PFSK-1 (cell line): ENCODE data around the gene PALD1.

ENCODE experiments used
- FOXP2 ChIP-seq: optimal IDR thresholded peaks from 2 replicates; pipeline ENCODE3; 2011; ENCODE audit warnings: borderline replicate concordance, control low read depth, inconsistent platforms; ENCODE audit not compliant: insufficient read depth; ENCODE audit errors: extremely low read length, extremely low read depth
- POLR2AphosphoS5 ChIP-seq: IDR thresholded peaks from 2 replicates; pipeline ENCODE4 v1.6.1; 2012; ENCODE audit warnings: low read depth, mild to moderate bottlenecking, control low read depth, low read length, moderate library complexity
- SIN3A ChIP-seq: IDR thresholded peaks from 2 replicates; pipeline ENCODE4 v1.6.1; 2012; ENCODE audit warnings: mild to moderate bottlenecking, low read length, moderate library complexity, borderline replicate concordance; ENCODE audit not compliant: insufficient read depth
- TAF1 ChIP-seq: IDR thresholded peaks from 2 replicates; pipeline ENCODE4 v1.6.1; 2012; ENCODE audit warnings: low read length, control low read depth, borderline replicate concordance; ENCODE audit not compliant: insufficient read depth
- TF ChIP-seq, protein P1 (sequence below), 2 experiments: IDR thresholded peaks; 2 replicates each; pipeline versions ENCODE4 v1.6.1 to v1.8.0; 2011 to 2012; ENCODE audit warnings: low read depth in 2 of 2, low read length in 2 of 2, control low read depth in 1 of 2, inconsistent platforms in 1 of 2, mild to moderate bottlenecking in 1 of 2, moderate library complexity in 1 of 2; ENCODE audit not compliant: insufficient read depth in 1 of 2

PALD1 gene

DNA sequence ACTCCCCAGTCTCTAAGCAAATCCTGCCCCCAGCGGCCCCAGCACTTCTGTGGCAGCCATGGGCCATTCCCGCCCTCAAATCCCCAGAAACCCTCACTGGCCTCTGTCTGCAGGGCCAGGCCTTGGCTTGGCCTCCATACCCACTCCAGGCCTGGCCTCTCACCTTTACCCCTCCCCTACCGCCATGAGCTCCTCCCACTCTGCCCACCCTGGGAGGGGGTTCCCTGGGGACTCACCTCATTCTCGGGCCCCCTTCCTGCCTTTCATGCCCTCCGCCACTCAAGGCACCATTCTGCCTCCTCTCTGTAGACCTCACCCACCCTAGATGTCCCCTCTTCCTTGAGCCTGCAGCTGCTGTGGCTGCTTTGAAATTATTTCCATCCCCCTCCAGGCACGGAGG is 83.0 kb downstream of the PALD1 start:
- TF ChIP-seq TAF1 = no peak
- TF ChIP-seq, protein P1, sequence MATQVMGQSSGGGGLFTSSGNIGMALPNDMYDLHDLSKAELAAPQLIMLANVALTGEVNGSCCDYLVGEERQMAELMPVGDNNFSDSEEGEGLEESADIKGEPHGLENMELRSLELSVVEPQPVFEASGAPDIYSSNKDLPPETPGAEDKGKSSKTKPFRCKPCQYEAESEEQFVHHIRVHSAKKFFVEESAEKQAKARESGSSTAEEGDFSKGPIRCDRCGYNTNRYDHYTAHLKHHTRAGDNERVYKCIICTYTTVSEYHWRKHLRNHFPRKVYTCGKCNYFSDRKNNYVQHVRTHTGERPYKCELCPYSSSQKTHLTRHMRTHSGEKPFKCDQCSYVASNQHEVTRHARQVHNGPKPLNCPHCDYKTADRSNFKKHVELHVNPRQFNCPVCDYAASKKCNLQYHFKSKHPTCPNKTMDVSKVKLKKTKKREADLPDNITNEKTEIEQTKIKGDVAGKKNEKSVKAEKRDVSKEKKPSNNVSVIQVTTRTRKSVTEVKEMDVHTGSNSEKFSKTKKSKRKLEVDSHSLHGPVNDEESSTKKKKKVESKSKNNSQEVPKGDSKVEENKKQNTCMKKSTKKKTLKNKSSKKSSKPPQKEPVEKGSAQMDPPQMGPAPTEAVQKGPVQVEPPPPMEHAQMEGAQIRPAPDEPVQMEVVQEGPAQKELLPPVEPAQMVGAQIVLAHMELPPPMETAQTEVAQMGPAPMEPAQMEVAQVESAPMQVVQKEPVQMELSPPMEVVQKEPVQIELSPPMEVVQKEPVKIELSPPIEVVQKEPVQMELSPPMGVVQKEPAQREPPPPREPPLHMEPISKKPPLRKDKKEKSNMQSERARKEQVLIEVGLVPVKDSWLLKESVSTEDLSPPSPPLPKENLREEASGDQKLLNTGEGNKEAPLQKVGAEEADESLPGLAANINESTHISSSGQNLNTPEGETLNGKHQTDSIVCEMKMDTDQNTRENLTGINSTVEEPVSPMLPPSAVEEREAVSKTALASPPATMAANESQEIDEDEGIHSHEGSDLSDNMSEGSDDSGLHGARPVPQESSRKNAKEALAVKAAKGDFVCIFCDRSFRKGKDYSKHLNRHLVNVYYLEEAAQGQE (IDR thresholded peaks at IDR 0.05; ENCODE audit: insufficient read depth in 1 of 2, low read depth in 2 of 2, low read length in 2 of 2) = no peak

DNA sequence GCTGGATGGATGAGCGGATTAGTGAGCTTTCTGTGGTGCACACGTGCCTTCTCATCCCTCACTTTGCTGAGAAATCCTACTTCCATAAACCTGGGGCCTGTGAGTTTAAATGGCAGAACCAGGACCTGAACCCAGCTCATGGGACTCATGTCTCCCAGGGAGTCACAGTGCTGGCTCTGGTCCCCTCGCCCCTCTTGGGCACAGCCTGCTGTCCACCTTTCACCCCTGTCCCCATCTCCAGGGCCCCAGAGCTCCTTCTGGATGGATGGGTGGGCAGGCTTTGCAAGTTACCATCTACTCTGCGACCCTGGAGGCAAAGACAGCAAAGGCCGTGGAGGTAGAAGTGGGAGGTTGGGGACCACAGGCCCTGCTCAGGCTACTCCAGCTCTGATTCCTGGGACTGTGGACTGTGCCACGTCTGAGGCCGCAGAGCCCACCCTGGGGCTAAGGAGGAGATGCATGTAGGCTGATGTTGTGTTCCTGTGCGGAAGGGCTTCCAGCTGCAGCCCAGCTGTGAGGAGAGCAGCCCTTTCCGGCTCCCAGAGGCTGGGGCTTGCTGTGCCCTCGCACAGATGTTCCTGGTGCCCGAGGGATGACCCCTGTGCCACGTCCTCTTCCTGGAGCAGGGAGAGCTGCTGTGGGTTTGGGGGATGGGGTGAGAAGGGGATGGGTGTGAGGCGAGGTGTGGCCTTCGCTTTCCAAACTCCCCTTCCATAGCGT is 83.6 kb downstream of the PALD1 start:
- no peak for TF ChIP-seq FOXP2
- TF ChIP-seq, protein P1 (IDR thresholded peaks at IDR 0.05; ENCODE audit: insufficient read depth in 1 of 2, low read depth in 2 of 2, low read length in 2 of 2) = no peak
- TF ChIP-seq SIN3A = no peak
- TF ChIP-seq TAF1 = no peak
- TF ChIP-seq POLR2AphosphoS5 = no peak

DNA sequence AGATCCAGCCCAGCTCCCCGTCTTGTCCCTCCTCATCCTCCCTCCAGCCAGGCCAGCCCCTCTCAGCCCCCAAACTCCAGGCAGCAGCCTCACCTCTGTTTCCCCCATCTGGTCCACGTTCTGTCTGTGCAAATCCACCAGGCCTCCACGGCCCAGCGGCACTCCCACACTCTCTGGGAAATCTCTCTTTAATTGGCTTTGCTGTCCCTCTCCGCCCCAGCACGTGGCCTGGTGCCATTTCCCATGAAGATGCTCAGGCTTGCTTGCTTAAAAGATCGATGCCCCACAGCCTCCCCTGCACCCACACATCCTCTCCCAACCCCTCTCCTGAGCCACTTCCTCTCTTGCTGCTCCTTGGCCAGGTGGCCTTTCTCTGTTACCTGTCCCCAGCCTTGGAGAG is 84.7 kb downstream of the PALD1 start:
- TF ChIP-seq POLR2AphosphoS5 (no peak), TAF1 (no peak), FOXP2 (no peak), SIN3A (no peak)
- TF ChIP-seq, protein P1 (IDR thresholded peaks at IDR 0.05; ENCODE audit: insufficient read depth in 1 of 2, low read depth in 2 of 2, low read length in 2 of 2) = no peak

DNA sequence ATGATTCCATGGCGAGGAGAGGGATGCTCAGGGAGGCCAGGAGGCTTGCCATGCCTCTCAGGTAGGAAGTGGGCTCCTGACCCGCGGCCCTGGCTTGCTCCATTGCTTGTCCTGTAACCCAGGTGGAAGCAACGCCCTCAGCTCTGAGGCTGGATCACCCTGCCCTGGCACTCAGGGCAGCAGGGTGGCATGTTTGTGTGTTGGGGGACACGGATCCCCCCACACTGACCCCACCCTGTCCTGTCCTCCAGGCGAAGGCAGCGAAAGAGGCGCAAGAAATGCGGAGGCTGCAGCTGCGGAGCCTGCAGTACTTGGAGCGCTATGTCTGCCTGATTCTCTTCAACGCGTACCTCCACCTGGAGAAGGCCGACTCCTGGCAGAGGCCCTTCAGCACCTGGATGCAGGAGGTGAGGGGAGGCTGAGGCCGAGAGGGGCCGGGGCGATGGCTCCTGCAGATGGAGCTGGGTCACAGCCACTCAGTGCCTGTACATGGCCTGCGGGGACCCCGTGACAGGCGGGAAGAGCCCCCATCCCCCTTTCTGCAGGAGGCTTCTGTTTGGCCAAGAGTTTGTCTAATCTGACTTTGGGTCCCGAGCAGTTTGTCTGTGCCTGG is 85.7 kb downstream of the PALD1 start:
- TF ChIP-seq, protein P1 (IDR thresholded peaks at IDR 0.05; ENCODE audit: insufficient read depth in 1 of 2, low read depth in 2 of 2, low read length in 2 of 2) = no peak
- no peak for TF ChIP-seq TAF1
- TF ChIP-seq SIN3A = no peak
- TF ChIP-seq POLR2AphosphoS5 = no peak
- no peak for TF ChIP-seq FOXP2

DNA sequence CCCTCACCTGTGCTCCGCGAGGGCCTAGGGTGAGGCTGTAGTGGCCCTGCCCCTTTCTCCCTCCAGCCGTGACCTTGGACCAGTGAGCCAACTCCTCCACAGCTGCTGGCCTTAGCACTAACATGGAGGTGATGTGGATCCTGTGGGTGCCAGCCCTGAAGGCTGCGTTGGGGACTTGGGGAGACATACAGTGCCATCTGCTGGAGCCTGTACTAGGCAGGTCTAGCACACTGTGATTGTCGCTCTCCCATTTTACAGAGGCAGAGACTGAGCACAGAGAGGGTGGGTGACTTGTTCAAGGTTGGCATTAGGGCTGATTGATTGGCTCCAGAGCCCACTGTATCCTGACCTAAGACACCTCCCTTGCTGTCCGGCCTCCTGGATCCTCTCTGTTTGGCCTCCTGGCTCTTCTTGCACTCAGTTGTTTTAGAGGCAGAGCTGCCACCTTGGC is 86.4 kb downstream of the PALD1 start:
- no peak for TF ChIP-seq TAF1
